Posterior vena cava (tissue), 2 donors: ENCODE data around the gene DSCAML1. TPM values are rescaled to one million over a fixed set of nuclear protein-coding genes. Genes with fewer than 3 reads are reported as not detected.

Experiments
- DNase-seq: peaks from one replicate; pipeline ENCODE4 v3.0.0-alpha.2; 2020; ENCODE audit warnings: low spot score
- intact Hi-C, 2 donors: fragments of 100-400 bp; cut with DNase I; formaldehyde crosslinking; loops; one replicate each; pipeline versions ENCODE4 v1.14.1 to v1.14.2; 2022 to 2023
- total RNA-seq, 2 donors: library from RNA; stranded (reverse); fragmentation: NEBNext Ultra II Directional; extraction: Animal tissue kit (Norgen Biotek cat#: 25700); gene quantifications; one replicate each; pipeline ENCODE4 v1.2.1, GENCODE V29; 2021
- donor health status: DM: yes; HTN: yes; CAD: no.
- donor health status: DM: yes; HTN: yes; CAD: no.

DSCAML1 gene
- total RNA-seq, 2 donors from 2014 or later, result 1.2 to 1.5 TPM

- no peak for DNase-seq
Measured at GRCh38 chr11:117449111-117449693, 347.8 kb downstream of the DSCAML1 start.

GRCh38 chr11:117444711-117445658 is 352.0 kb downstream of the DSCAML1 start:
- intact Hi-C loops, result loop anchor here (5.0 to 10.0 kb wide), 2 partner anchors 360 to 372 kb away; no protein-coding TSS in a partner anchor
- DNase-seq, result no peak

More at GRCh38 chr11:117449111-117449693, 347.8 kb downstream of the DSCAML1 start:
- intact Hi-C loops, result loop anchor here in 1 of 2 donors (10.0 kb wide), 1 partner anchor 356 kb away; no protein-coding TSS in a partner anchor

GRCh38 chr11:117444256-117444655 is 352.8 kb downstream of the DSCAML1 start:
- intact Hi-C loops, result loop anchor here (5.0 to 10.0 kb wide), 2 partner anchors 361 to 373 kb away; no protein-coding TSS in a partner anchor
- no peak for DNase-seq

- DNase-seq, result peak; percentile 89
- intact Hi-C loops, result loop anchor here (5.0 to 10.0 kb wide), 2 partner anchors 361 to 374 kb away; no protein-coding TSS in a partner anchor
Measured at GRCh38 chr11:117443266-117444186, 353.5 kb downstream of the DSCAML1 start.

GRCh38 chr11:117442869-117443239 is 354.2 kb downstream of the DSCAML1 start:
- intact Hi-C loops, result loop anchor here (5.0 to 10.0 kb wide), 2 partner anchors 362 to 374 kb away; no protein-coding TSS in a partner anchor
- peak; percentile 51 for DNase-seq

GRCh38 chr11:117442049-117442868 is 354.8 kb downstream of the DSCAML1 start:
- DNase-seq, result no peak
- intact Hi-C loops, result loop anchor here (5.0 to 10.0 kb wide), 2 partner anchors 363 to 375 kb away; no protein-coding TSS in a partner anchor

GRCh38 chr11:117441146-117441975 is 355.7 kb downstream of the DSCAML1 start:
- peak; percentile 70 for DNase-seq
- intact Hi-C loops, result loop anchor here (5.0 to 10.0 kb wide), 2 partner anchors 363 to 376 kb away; no protein-coding TSS in a partner anchor

- peak; percentile 63 for DNase-seq
- intact Hi-C loops, result loop anchor here (5.0 to 10.0 kb wide), 2 partner anchors 365 to 377 kb away; no protein-coding TSS in a partner anchor
Measured at GRCh38 chr11:117440258-117440657, 356.8 kb downstream of the DSCAML1 start.

GRCh38 chr11:117439256-117439655 is 357.8 kb downstream of the DSCAML1 start:
- DNase-seq, result peak; percentile 72
- intact Hi-C loops, result no loop called here

- intact Hi-C loops, result no loop called here
- peak; percentile 44 for DNase-seq
Measured at GRCh38 chr11:117438371-117439000, 358.5 kb downstream of the DSCAML1 start.

- intact Hi-C loops, result no loop called here
- DNase-seq, result no peak
Measured at GRCh38 chr11:117437791-117438130, 359.3 kb downstream of the DSCAML1 start.

- DNase-seq, result peak; percentile 69
- intact Hi-C loops, result no loop called here
Measured at GRCh38 chr11:117437041-117437790, 359.8 kb downstream of the DSCAML1 start.

GRCh38 chr11:117435326-117435725 is 361.7 kb downstream of the DSCAML1 start:
- intact Hi-C loops, result no loop called here
- DNase-seq, result peak; percentile 36

- intact Hi-C loops, result no loop called here
- DNase-seq, result no peak
Measured at GRCh38 chr11:117434481-117434880, 362.5 kb downstream of the DSCAML1 start.

- intact Hi-C loops, result no loop called here
- DNase-seq, result no peak
Measured at GRCh38 chr11:117433717-117434116, 363.3 kb downstream of the DSCAML1 start.

- DNase-seq, result no peak
- intact Hi-C loops, result no loop called here
Measured at GRCh38 chr11:117431436-117431835, 365.6 kb downstream of the DSCAML1 start.
